Neuronal stem cell (in vitro differentiated cells): Measurements from ENCODE around the gene MDH1B.

Experiments used
- DNase-seq: peaks from one replicate; pipeline ENCODE4 v3.0.0-alpha.2; 2013; ENCODE audit warnings: low spot score
- H2AFZ ChIP-seq: one replicate; pipeline ENCODE4 v1.6.1; 2013; ENCODE audit warnings: mild to moderate bottlenecking, low read length, inconsistent platforms
- H2AK5ac ChIP-seq: 2 replicates; pipeline ENCODE4 v1.6.1; 2013; ENCODE audit warnings: low read depth, mild to moderate bottlenecking, inconsistent platforms, low read length, moderate library complexity, mixed read lengths
- H2BK120ac ChIP-seq: 2 replicates; pipeline ENCODE4 v1.6.1; 2013; ENCODE audit warnings: low read depth, mild to moderate bottlenecking, inconsistent platforms, low read length, moderate library complexity, mixed read lengths
- H2BK12ac ChIP-seq: one replicate; pipeline ENCODE4 v1.6.1; 2013; ENCODE audit warnings: low read length, inconsistent platforms
- H2BK15ac ChIP-seq: 2 replicates; pipeline ENCODE4 v1.6.1; 2013; ENCODE audit warnings: mild to moderate bottlenecking, low read length, inconsistent platforms, mixed read lengths
- H2BK5ac ChIP-seq: one replicate; pipeline ENCODE4 v1.6.1; 2013; ENCODE audit warnings: inconsistent platforms, mild to moderate bottlenecking, low read length, moderate library complexity
- H3K14ac ChIP-seq: one replicate; pipeline ENCODE4 v1.6.1; 2013; ENCODE audit warnings: low read length, inconsistent platforms
- H3K18ac ChIP-seq: 2 replicates; pipeline ENCODE4 v1.6.1; 2013; ENCODE audit warnings: low read length, inconsistent platforms
- H3K23ac ChIP-seq: 2 replicates; pipeline ENCODE4 v1.6.1; 2013; ENCODE audit warnings: low read depth, mild to moderate bottlenecking, mixed read lengths, low read length, inconsistent platforms; ENCODE audit not compliant: poor library complexity
- H3K27ac ChIP-seq: replicated peaks from 3 replicates; pipeline ENCODE4 v1.5.1; 2013; ENCODE audit warnings: low read length, inconsistent platforms
- H3K27me3 ChIP-seq, 3 experiments: 2 replicates each; pipeline ENCODE4 v1.6.1; 2013; ENCODE audit warnings: low read length in 3 of 3, mild to moderate bottlenecking in 2 of 3, inconsistent platforms in 1 of 3, low read depth in 1 of 3, mixed read lengths in 1 of 3, moderate library complexity in 1 of 3; ENCODE audit not compliant: control insufficient read depth in 3 of 3, insufficient read depth in 3 of 3
- H3K36me3 ChIP-seq, 2 donors: replicated peaks in 1 of 2; 2 replicates each; pipeline ENCODE4 v1.6.1; 2013; ENCODE audit warnings: low read length in 2 of 2; ENCODE audit not compliant: control insufficient read depth in 2 of 2, insufficient read depth in 2 of 2
- H3K4ac ChIP-seq: 2 replicates; pipeline ENCODE4 v1.6.1; 2013; ENCODE audit warnings: inconsistent platforms, mild to moderate bottlenecking, low read length, moderate library complexity
- H3K4me1 ChIP-seq, 2 donors: 1 replicate in 1 of 2; 2 replicates in 1 of 2; pipeline ENCODE4 v1.6.1; 2013; ENCODE audit warnings: low read length in 2 of 2, low read depth in 1 of 2; ENCODE audit not compliant: control insufficient read depth in 2 of 2, insufficient read depth in 1 of 2
- H3K4me2 ChIP-seq: one replicate; pipeline ENCODE4 v1.6.1; 2013; ENCODE audit warnings: mild to moderate bottlenecking, low read length, inconsistent platforms; ENCODE audit not compliant: insufficient read depth, poor library complexity, severe bottlenecking
- H3K4me3 ChIP-seq, 2 donors: 2 replicates each; pipeline ENCODE4 v1.5.1; 2013; ENCODE audit warnings: low read length in 2 of 2, mild to moderate bottlenecking in 2 of 2, inconsistent platforms in 1 of 2, moderate library complexity in 1 of 2
- H3K79me1 ChIP-seq: one replicate; pipeline ENCODE4 v1.6.1; 2013; ENCODE audit warnings: low read depth, mild to moderate bottlenecking, inconsistent platforms, low read length, moderate library complexity
- H3K9ac ChIP-seq: one replicate; pipeline ENCODE4 v1.6.1; 2013; ENCODE audit warnings: mild to moderate bottlenecking, low read depth, low read length, inconsistent platforms; ENCODE audit not compliant: poor library complexity
- H3K9me3 ChIP-seq, 2 donors: replicated peaks in 1 of 2; 2 replicates each; pipeline versions ENCODE3 to v1.6.1; 2013; ENCODE audit warnings: low read length in 2 of 2, mild to moderate bottlenecking in 2 of 2, inconsistent platforms in 1 of 2, low read depth in 1 of 2, mixed read lengths in 1 of 2, moderate library complexity in 1 of 2; ENCODE audit not compliant: control insufficient read depth in 2 of 2, insufficient read depth in 1 of 2
- H4K8ac ChIP-seq: one replicate; pipeline ENCODE4 v1.6.1; 2013; ENCODE audit warnings: low read depth, mild to moderate bottlenecking, inconsistent platforms, low read length, moderate library complexity
- H4K91ac ChIP-seq: one replicate; pipeline ENCODE4 v1.6.1; 2013; ENCODE audit warnings: low read length, low read depth, mild to moderate bottlenecking, inconsistent platforms; ENCODE audit not compliant: poor library complexity
- WGBS, 2 donors: extraction: QIAGEN DNeasy Blood & Tissue Kit; methylation state at CpG; one replicate each; pipeline ENCODE4 v1.1.7; 2013; ENCODE audit warnings: missing lambda C conversion rate in 2 of 2, mixed read lengths in 1 of 2; ENCODE audit not compliant: insufficient read length in 2 of 2, insufficient replicate concordance in 1 of 2; ENCODE audit errors: extremely low coverage in 2 of 2; 5-methylcytosine and 5-hydroxymethylcytosine counted together

MDH1B gene

GRCh38 chr2:206727287-206727686 is 37.8 kb downstream of the MDH1B start:
- Histone ChIP-seq H3K4me3 (no peak overlapping the region), H2BK15ac (no peak overlapping the region), H3K36me3 (no peaks in the 10 kb centered on the region), H4K91ac (no peak overlapping the region), H3K27ac (no peak overlapping the region), H3K9ac (no peak overlapping the region), H4K8ac (no peak overlapping the region), H3K79me1 (no peaks in the 10 kb centered on the region), H3K4ac (no peak overlapping the region), H2BK120ac (no peak overlapping the region), H3K23ac (no peak overlapping the region), H2BK5ac (no peak overlapping the region), H2AFZ (no peak overlapping the region), H3K27me3 (no peaks in the 10 kb centered on the region), H3K14ac (no peak overlapping the region), H3K4me2 (no peak overlapping the region), H2AK5ac (no peak overlapping the region), H2BK12ac (no peak overlapping the region), H3K18ac (no peak overlapping the region), H3K9me3 (peaks cover 0 to under 1% of the 10 kb centered on the region in 2 donors), H3K4me1 (peaks cover 0 to 1% of the 10 kb centered on the region in 2 donors)
- 100% methylated on average over 1 of the region's 2 CpGs; no CpG with 5 or more reads in 1 of the 2 donors for WGBS, 2 donors
- no peak for DNase-seq

GRCh38 chr2:206723288-206723687 is 41.8 kb downstream of the MDH1B start:
- H3K23ac ChIP-seq: no peak overlapping the region
- H3K4ac ChIP-seq: no peak overlapping the region
- no CpG with 5 or more reads among the region's 1 CpG for WGBS, 2 donors
- no peak overlapping the region for H3K27ac ChIP-seq
- no peak overlapping the region for H3K4me3 ChIP-seq
- peaks cover 0 to 3% of the 10 kb centered on the region in 2 donors for H3K9me3 ChIP-seq
- H3K9ac ChIP-seq: no peak overlapping the region
- H3K36me3 ChIP-seq: no peaks in the 10 kb centered on the region
- no peaks in the 10 kb centered on the region for H3K4me1 ChIP-seq
- DNase-seq: no peak
- no peak overlapping the region for H4K8ac ChIP-seq
- no peak overlapping the region for H2BK15ac ChIP-seq
- no peak overlapping the region for H2AFZ ChIP-seq
- H3K27me3 ChIP-seq: peaks cover 0 to 4% (median 0%) of the 10 kb centered on the region in 3 experiments
- H4K91ac ChIP-seq: no peak overlapping the region
- no peaks in the 10 kb centered on the region for H3K79me1 ChIP-seq
- H2BK120ac ChIP-seq: no peak overlapping the region
- no peak overlapping the region for H3K14ac ChIP-seq
- H2BK12ac ChIP-seq: no peak overlapping the region
- H3K4me2 ChIP-seq: no peak overlapping the region
- no peak overlapping the region for H2AK5ac ChIP-seq
- H3K18ac ChIP-seq: no peak overlapping the region
- H2BK5ac ChIP-seq: no peak overlapping the region

GRCh38 chr2:206721256-206721920 is 43.7 kb downstream of the MDH1B start:
- Histone ChIP-seq H3K9me3 (peaks cover 0 to 3% of the 10 kb centered on the region in 2 donors), H2BK120ac (no peak overlapping the region), H3K4ac (no peak overlapping the region), H3K9ac (no peak overlapping the region), H3K4me3 (no peak overlapping the region), H3K23ac (no peak overlapping the region), H4K91ac (no peak overlapping the region), H3K4me2 (no peak overlapping the region), H2AFZ (no peak overlapping the region), H2BK5ac (no peak overlapping the region), H4K8ac (no peak overlapping the region), H3K18ac (no peak overlapping the region), H2BK12ac (no peak overlapping the region), H3K27ac (no peak overlapping the region), H3K14ac (no peak overlapping the region), H3K27me3 (peaks cover 0 to 4% (median 0%) of the 10 kb centered on the region in 3 experiments), H2BK15ac (no peak overlapping the region), H3K4me1 (no peaks in the 10 kb centered on the region), H3K36me3 (no peaks in the 10 kb centered on the region), H2AK5ac (no peak overlapping the region), H3K79me1 (no peaks in the 10 kb centered on the region)
- WGBS, 2 donors: no CpG with 5 or more reads among the region's 4 CpGs
- DNase-seq: no peak

DNA sequence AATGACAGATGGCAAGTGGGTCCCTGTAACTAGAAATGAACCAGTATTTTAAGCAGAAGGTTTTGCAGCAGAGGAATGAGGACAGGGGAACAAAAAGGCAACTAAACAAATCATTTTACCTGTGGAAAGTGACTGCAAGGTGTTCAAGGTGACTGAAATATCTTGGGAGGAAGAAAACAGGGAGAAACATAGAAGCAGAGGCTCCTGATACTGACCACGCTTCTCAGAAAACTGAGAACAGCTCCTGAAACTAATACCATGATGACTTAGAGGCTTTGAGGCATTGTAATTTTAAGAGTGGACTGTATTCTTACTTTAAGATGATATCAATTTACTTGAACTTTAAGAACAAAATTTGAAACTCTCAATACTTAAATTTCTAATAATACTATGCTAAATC is 46.8 kb downstream of the MDH1B start, which contains the start of gene DYTN:
TSS of gene DYTN (minus strand) at position 101 of the 400 bp plus-strand sequence. CDS start 117 bp downstream, outside the sequence.
- H3K14ac ChIP-seq: no peak within 1 kb of the TSS
- WGBS, 2 donors: no CpG with 5 or more reads among the region's 1 CpG

More for the DNA sequence above, 46.8 kb downstream of the MDH1B start, which contains the start of gene DYTN:
- Histone ChIP-seq H3K4me2 (no peak within 1 kb of the TSS), H3K4me1 (no peaks in the 10 kb centered on the region), H3K36me3 (no peaks in the 10 kb centered on the region), H3K23ac (no peak within 1 kb of the TSS), H2AFZ (no peak within 1 kb of the TSS), H4K91ac (no peak within 1 kb of the TSS), H2BK12ac (no peak within 1 kb of the TSS), H3K27me3 (peaks cover 0 to 13% (median 0%) of the 10 kb centered on the region in 3 experiments), H2BK5ac (no peak within 1 kb of the TSS), H2BK120ac (no peak within 1 kb of the TSS), H4K8ac (no peak within 1 kb of the TSS), H3K4ac (no peak within 1 kb of the TSS), H2AK5ac (no peak within 1 kb of the TSS), H3K4me3 (no peak within 1 kb of the TSS), H3K9me3 (peaks cover 0 to 3% of the 10 kb centered on the region in 2 donors), H3K79me1 (peaks cover 2% of the 10 kb centered on the region), H2BK15ac (no peak within 1 kb of the TSS), H3K18ac (no peak within 1 kb of the TSS), H3K27ac (no peak within 1 kb of the TSS), H3K9ac (no peak within 1 kb of the TSS)
- no peak for DNase-seq
